Measurements from ENCODE around the gene USP6NL. TPM values are rescaled to one million over a fixed set of nuclear protein-coding genes. Genes with fewer than 3 reads are reported as not detected.

USP6NL gene
- total and polyA plus RNA-seq, 3 experiments from 2014 or later = 1.3 to 3.2 (median 1.9) TPM

- CTCF ChIA-PET = no interaction called here
- POLR2A ChIA-PET = no interaction called here
- H3K4me3 ChIP-seq (ENCODE audit: low read length) = no peak overlapping the region
- H3K27ac ChIP-seq (ENCODE audit: low read depth, low read length) = no peak overlapping the region
- Mint-ChIP-seq H3K9me3 (peaks cover 0 to 8% (median 0%) of the 10 kb centered on the region in 5 donors), H3K36me3 (peaks cover 0 to 12% (median 1%) of the 10 kb centered on the region in 3 donors), H3K27ac (no peak overlapping the region), H3K4me3 (no peak overlapping the region), H3K27me3 (peaks cover 5 to 9% of the 10 kb centered on the region in 2 donors), H3K4me1 (peaks cover 0 to 8% (median 7%) of the 10 kb centered on the region in 3 donors)
- H3K4me1 ChIP-seq (ENCODE audit: insufficient read depth, low read length) = peaks cover 6% of the 10 kb centered on the region
- no peaks in the 10 kb centered on the region for H3K9me3 ChIP-seq (ENCODE audit: low read length)
- no peak for DNase-seq
- H3K36me3 ChIP-seq (ENCODE audit: insufficient read depth, low read length) = no peaks in the 10 kb centered on the region
- H3K27me3 ChIP-seq (ENCODE audit: insufficient read depth, low read length, poor library complexity, severe bottlenecking) = no peaks in the 10 kb centered on the region
These were observed 25.3 kb downstream of the USP6NL start for GRCh38 chr10:11586170-11586569.

GRCh38 chr10:11581213-11581612 lies 30.2 kb downstream of the USP6NL start:
- Histone ChIP-seq H3K4me1 (ENCODE audit: insufficient read depth, low read length) (peaks cover 7% of the 10 kb centered on the region), H3K4me3 (ENCODE audit: low read length) (no peak overlapping the region), H3K27me3 (ENCODE audit: insufficient read depth, low read length, poor library complexity, severe bottlenecking) (no peaks in the 10 kb centered on the region), H3K36me3 (ENCODE audit: insufficient read depth, low read length) (no peaks in the 10 kb centered on the region), H3K27ac (ENCODE audit: low read depth, low read length) (no peak overlapping the region), H3K9me3 (ENCODE audit: low read length) (no peaks in the 10 kb centered on the region)
- no peak overlapping the region for H3K4me3 Mint-ChIP-seq
- H3K36me3 Mint-ChIP-seq = peaks cover 0 to 12% (median 1%) of the 10 kb centered on the region in 3 donors
- H3K9me3 Mint-ChIP-seq = peaks cover 0 to 6% (median 0%) of the 10 kb centered on the region in 5 donors
- CTCF ChIA-PET = no interaction called here
- peaks cover 1 to 18% of the 10 kb centered on the region in 2 donors for H3K27me3 Mint-ChIP-seq
- no peak for DNase-seq
- no peak overlapping the region for H3K27ac Mint-ChIP-seq
- peaks cover 0 to 16% (median 4%) of the 10 kb centered on the region in 3 donors for H3K4me1 Mint-ChIP-seq
- POLR2A ChIA-PET = no interaction called here

DNA sequence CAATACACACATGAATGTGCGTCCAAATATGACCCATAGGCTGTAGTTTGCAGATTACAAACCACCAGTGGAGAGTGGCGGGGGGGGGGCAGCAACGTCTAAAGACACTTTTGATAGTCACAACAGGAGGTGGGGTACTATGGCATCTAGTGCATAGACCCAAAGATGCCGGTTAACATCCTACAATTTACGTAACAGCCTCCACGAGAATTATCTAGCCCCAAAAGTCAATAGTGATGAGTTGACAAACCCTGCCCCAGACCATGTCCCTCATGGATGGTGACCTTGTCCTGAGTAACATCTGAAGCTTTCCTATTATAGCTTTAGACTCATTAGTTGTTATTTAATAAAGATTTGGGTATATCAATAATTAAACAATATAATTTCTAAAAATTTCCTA lies 31.6 kb downstream of the USP6NL start:
- CTCF ChIA-PET = no interaction called here
- Mint-ChIP-seq H3K4me1 (peaks cover 0 to 16% (median 4%) of the 10 kb centered on the region in 3 donors), H3K27ac (no peak overlapping the region), H3K9me3 (peaks cover 0 to 5% (median 0%) of the 10 kb centered on the region in 5 donors), H3K27me3 (peaks cover 1 to 16% of the 10 kb centered on the region in 2 donors), H3K36me3 (peaks cover 0 to 9% (median 0%) of the 10 kb centered on the region in 3 donors), H3K4me3 (no peak overlapping the region)
- no peaks in the 10 kb centered on the region for H3K9me3 ChIP-seq (ENCODE audit: low read length)
- H3K4me1 ChIP-seq (ENCODE audit: insufficient read depth, low read length) = peaks cover 7% of the 10 kb centered on the region
- no peaks in the 10 kb centered on the region for H3K36me3 ChIP-seq (ENCODE audit: insufficient read depth, low read length)
- no peaks in the 10 kb centered on the region for H3K27me3 ChIP-seq (ENCODE audit: insufficient read depth, low read length, poor library complexity, severe bottlenecking)
- DNase-seq = no peak
- no peak overlapping the region for H3K4me3 ChIP-seq (ENCODE audit: low read length)
- POLR2A ChIA-PET = no interaction called here
- no peak overlapping the region for H3K27ac ChIP-seq (ENCODE audit: low read depth, low read length)

- Histone ChIP-seq H3K4me1 (ENCODE audit: insufficient read depth, low read length) (peaks cover 7% of the 10 kb centered on the region), H3K4me3 (ENCODE audit: low read length) (no peak overlapping the region), H3K27me3 (ENCODE audit: insufficient read depth, low read length, poor library complexity, severe bottlenecking) (no peaks in the 10 kb centered on the region), H3K27ac (ENCODE audit: low read depth, low read length) (no peak overlapping the region), H3K36me3 (ENCODE audit: insufficient read depth, low read length) (no peaks in the 10 kb centered on the region), H3K9me3 (ENCODE audit: low read length) (no peaks in the 10 kb centered on the region)
- Mint-ChIP-seq H3K9me3 (no peaks in the 10 kb centered on the region), H3K27me3 (peaks cover 1 to 9% of the 10 kb centered on the region in 2 donors), H3K4me1 (peaks cover 0 to 21% (median 4%) of the 10 kb centered on the region in 3 donors), H3K27ac (no peak overlapping the region), H3K36me3 (no peaks in the 10 kb centered on the region), H3K4me3 (no peak overlapping the region)
- no peak for DNase-seq
- ChIA-PET POLR2A (no interaction called here), CTCF (interaction anchor here (0.9 to 1.8 kb wide), 2 partner anchors 9 to 24 kb away, joined by 3 to 8 read pairs; no protein-coding TSS in a partner anchor)
These were observed 32.6 kb downstream of the USP6NL start for GRCh38 chr10:11578802-11579255.

DNA sequence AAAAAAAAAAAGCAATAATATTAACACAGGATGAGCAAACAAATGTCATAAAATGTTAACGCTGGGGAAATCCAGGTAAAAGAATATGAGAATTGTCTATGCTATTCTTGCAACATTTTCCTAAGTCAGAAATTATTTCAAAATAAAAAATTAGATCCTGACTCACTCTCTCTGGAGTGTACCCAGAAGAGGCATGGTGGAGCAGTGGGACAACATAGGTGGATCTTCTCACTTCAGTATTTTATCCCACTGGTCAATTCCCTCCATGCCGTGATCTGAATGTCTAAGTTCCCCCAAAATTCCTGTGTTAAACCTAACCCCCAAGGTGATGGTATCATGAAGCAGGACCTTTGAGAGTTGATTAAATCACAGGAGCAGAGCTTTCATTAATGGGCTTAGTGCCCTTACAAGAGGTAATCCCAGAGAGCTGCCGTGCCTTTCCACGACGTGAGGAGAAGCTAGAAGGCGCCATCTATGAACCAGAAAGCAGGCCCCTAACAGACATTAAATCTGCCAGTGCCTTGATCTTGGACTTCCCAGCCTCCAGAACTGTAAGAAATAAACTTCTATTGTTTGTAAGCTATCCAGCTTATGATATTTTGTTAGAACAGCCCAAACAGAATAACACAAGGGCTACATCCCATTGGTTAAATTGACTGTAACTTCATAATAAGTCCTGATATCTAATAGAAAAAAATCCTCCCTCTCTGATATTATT lies 35.2 kb downstream of the USP6NL start:
- Histone ChIP-seq H3K9me3 (ENCODE audit: low read length) (no peaks in the 10 kb centered on the region), H3K4me1 (ENCODE audit: insufficient read depth, low read length) (peaks cover 3% of the 10 kb centered on the region), H3K36me3 (ENCODE audit: insufficient read depth, low read length) (no peaks in the 10 kb centered on the region), H3K27me3 (ENCODE audit: insufficient read depth, low read length, poor library complexity, severe bottlenecking) (no peaks in the 10 kb centered on the region), H3K27ac (ENCODE audit: low read depth, low read length) (no peak overlapping the region), H3K4me3 (ENCODE audit: low read length) (no peak overlapping the region)
- CTCF ChIA-PET = interaction anchor here (1.6 kb wide), 1 partner anchor 9 kb away, joined by 3 read pairs; no protein-coding TSS in a partner anchor
- H3K36me3 Mint-ChIP-seq = no peaks in the 10 kb centered on the region
- no peak overlapping the region for H3K4me3 Mint-ChIP-seq
- POLR2A ChIA-PET = no interaction called here
- no peaks in the 10 kb centered on the region for H3K9me3 Mint-ChIP-seq
- H3K27me3 Mint-ChIP-seq = peaks cover 0 to 9% of the 10 kb centered on the region in 2 donors
- peaks cover 0 to 23% (median 1%) of the 10 kb centered on the region in 3 donors for H3K4me1 Mint-ChIP-seq
- DNase-seq = no peak
- H3K27ac Mint-ChIP-seq = no peak overlapping the region

DNA sequence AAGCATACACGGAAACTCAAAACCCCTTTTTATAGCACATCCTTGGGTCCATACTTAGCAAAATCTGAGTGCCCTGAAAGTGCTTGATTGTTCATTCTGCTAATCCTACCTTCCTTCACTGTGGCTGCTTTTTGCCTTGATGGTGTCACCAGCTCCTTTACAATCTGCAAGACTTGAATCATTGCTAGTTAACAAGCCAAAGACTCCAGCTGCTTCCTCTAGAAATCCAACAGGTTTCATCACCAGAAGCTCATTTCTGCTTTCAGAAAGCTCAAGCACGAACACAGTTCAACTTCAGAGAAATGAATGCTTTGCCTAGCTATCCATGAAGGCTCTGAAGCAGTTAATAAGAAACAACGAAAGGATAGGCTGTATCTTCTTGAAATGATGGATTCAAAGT lies 38.0 kb downstream of the USP6NL start:
- no peaks in the 10 kb centered on the region for H3K36me3 ChIP-seq (ENCODE audit: insufficient read depth, low read length)
- no peaks in the 10 kb centered on the region for H3K36me3 Mint-ChIP-seq
- peaks cover 0 to 12% (median 0%) of the 10 kb centered on the region in 3 donors for H3K4me1 Mint-ChIP-seq
- no peak for DNase-seq
- POLR2A ChIA-PET = no interaction called here
- H3K4me3 ChIP-seq (ENCODE audit: low read length) = no peak overlapping the region
- H3K9me3 Mint-ChIP-seq = no peaks in the 10 kb centered on the region
- no peaks in the 10 kb centered on the region for H3K27me3 Mint-ChIP-seq
- CTCF ChIA-PET = no interaction called here
- no peak overlapping the region for H3K27ac ChIP-seq (ENCODE audit: low read depth, low read length)
- H3K4me3 Mint-ChIP-seq = no peak overlapping the region
- no peak overlapping the region for H3K27ac Mint-ChIP-seq
- no peaks in the 10 kb centered on the region for H3K4me1 ChIP-seq (ENCODE audit: insufficient read depth, low read length)
- H3K9me3 ChIP-seq (ENCODE audit: low read length) = no peaks in the 10 kb centered on the region
- no peaks in the 10 kb centered on the region for H3K27me3 ChIP-seq (ENCODE audit: insufficient read depth, low read length, poor library complexity, severe bottlenecking)

GRCh38 chr10:11570751-11571150 lies 40.7 kb downstream of the USP6NL start:
- H3K36me3 ChIP-seq (ENCODE audit: insufficient read depth, low read length) = no peaks in the 10 kb centered on the region

GRCh38 chr10:11569471-11569870 lies 42.0 kb downstream of the USP6NL start:
- Mint-ChIP-seq H3K4me1 (peaks cover 0 to 12% (median 0%) of the 10 kb centered on the region in 3 donors), H3K36me3 (no peaks in the 10 kb centered on the region), H3K27ac (no peak overlapping the region), H3K27me3 (peaks cover 0 to 1% of the 10 kb centered on the region in 2 donors), H3K9me3 (no peaks in the 10 kb centered on the region), H3K4me3 (no peak overlapping the region)
- no peaks in the 10 kb centered on the region for H3K4me1 ChIP-seq (ENCODE audit: insufficient read depth, low read length)
- H3K9me3 ChIP-seq (ENCODE audit: low read length) = no peaks in the 10 kb centered on the region
- H3K36me3 ChIP-seq (ENCODE audit: insufficient read depth, low read length) = no peaks in the 10 kb centered on the region
- CTCF ChIA-PET = interaction anchor here (0.6 to 2.1 kb wide), 2 partner anchors 9 to 152 kb away, joined by 3 to 8 read pairs; no protein-coding TSS in a partner anchor
- POLR2A ChIA-PET = no interaction called here
- H3K27me3 ChIP-seq (ENCODE audit: insufficient read depth, low read length, poor library complexity, severe bottlenecking) = no peaks in the 10 kb centered on the region
- H3K4me3 ChIP-seq (ENCODE audit: low read length) = no peak overlapping the region
- H3K27ac ChIP-seq (ENCODE audit: low read depth, low read length) = no peak overlapping the region
- DNase-seq = no peak

More at GRCh38 chr10:11570751-11571150, 40.7 kb downstream of the USP6NL start:
- peaks cover 0 to 12% (median 0%) of the 10 kb centered on the region in 3 donors for H3K4me1 Mint-ChIP-seq
- H3K27ac Mint-ChIP-seq = no peak overlapping the region
- no peaks in the 10 kb centered on the region for H3K9me3 ChIP-seq (ENCODE audit: low read length)
- no peak overlapping the region for H3K4me3 Mint-ChIP-seq
- no peak overlapping the region for H3K4me3 ChIP-seq (ENCODE audit: low read length)
- ChIA-PET CTCF (interaction anchor here (2.1 kb wide), 1 partner anchor 8 kb away, joined by 8 read pairs; no protein-coding TSS in a partner anchor), POLR2A (no interaction called here)
- no peak for DNase-seq
- no peaks in the 10 kb centered on the region for H3K36me3 Mint-ChIP-seq
- H3K4me1 ChIP-seq (ENCODE audit: insufficient read depth, low read length) = no peaks in the 10 kb centered on the region
- H3K27me3 ChIP-seq (ENCODE audit: insufficient read depth, low read length, poor library complexity, severe bottlenecking) = no peaks in the 10 kb centered on the region
- H3K27ac ChIP-seq (ENCODE audit: low read depth, low read length) = no peak overlapping the region
- H3K27me3 Mint-ChIP-seq = no peaks in the 10 kb centered on the region
- no peaks in the 10 kb centered on the region for H3K9me3 Mint-ChIP-seq

All from CD8-positive, alpha-beta memory T cell (primary cell).